Hippocampal formation (tissue), 2 donors: ENCODE measurements around the gene OR10D3.
A peak's percentile ranks its signal among the peaks of the same experiment; 100 is the strongest.
"Not testable (repeated sequence)": the region's sequence is repeated elsewhere in the genome, so short reads cannot be mapped to it uniquely, and the experiment has no call there.

ENCODE experiments used
- DNase-seq, 2 donors: peaks; one replicate each; lab custom pipeline; 2025; lab: John Stamatoyannopoulos, UW

OR10D3 gene, protein sequence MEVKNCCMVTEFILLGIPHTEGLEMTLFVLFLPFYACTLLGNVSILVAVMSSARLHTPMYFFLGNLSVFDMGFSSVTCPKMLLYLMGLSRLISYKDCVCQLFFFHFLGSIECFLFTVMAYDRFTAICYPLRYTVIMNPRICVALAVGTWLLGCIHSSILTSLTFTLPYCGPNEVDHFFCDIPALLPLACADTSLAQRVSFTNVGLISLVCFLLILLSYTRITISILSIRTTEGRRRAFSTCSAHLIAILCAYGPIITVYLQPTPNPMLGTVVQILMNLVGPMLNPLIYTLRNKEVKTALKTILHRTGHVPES

DNA sequence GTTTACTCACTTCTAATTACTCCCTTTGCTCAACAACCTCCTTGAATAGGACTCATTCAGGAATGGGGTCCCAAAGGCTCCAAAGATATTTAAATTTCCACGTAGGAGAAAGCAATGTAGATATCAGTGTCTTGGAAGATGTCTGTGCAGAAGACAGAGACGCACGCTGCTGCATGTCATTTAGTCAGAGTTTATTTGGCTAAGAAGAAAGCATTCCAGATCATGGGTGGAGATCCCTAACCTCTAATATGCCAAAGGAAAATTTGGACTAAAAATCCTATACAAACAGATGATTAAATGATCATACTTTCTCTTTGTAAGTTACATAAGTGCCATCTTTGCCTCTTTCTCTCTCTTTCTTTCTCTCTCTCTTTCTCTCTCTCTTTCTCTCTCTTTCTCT lies at the start of gene OR10D3:
OR10D3 (plus strand) TSS at position 278 of the 400 bp plus-strand sequence. CDS start 1,925 bp downstream, outside the sequence.
- DNase-seq = no peak

DNA sequence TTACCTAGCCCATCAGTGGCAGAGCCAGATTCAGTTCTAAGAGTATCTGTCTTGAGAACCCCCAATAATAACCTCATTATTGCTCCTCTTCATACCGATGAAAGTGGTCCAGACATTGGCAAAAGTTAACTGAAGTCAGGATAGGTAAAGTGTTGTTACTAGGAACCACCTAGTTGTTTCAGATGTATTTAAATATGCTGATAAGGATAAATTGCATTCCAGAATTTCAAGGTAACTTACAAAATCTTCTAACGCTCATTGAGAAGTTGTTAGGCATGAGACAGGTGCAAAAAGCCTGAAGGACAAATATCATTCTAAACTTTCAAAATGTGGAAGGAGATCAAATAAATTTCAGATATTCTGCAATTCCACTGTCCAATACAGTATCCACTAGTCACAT lies 40.1 kb upstream of the OR10D3 start:
- no peak for DNase-seq

DNA sequence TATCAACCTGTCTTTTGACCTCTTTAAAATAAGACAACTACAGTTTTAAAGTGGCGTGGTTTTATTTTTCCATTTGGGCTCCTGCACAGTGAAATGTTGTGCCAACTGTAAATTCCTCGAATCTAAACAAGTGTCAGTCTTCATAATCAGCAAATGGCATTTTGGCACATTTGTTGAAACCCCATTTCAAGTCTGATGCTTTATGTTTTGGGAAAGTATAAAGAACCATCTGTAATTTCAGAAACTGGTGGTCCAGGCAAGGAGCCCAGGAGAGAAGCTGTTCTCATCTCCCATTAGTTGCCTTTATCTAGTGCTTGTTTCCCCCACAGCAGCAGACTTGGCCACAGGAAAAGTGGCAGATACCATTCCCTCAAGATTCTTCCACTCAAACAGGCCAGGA lies 35.2 kb upstream of the OR10D3 start:
- DNase-seq = no peak

DNA sequence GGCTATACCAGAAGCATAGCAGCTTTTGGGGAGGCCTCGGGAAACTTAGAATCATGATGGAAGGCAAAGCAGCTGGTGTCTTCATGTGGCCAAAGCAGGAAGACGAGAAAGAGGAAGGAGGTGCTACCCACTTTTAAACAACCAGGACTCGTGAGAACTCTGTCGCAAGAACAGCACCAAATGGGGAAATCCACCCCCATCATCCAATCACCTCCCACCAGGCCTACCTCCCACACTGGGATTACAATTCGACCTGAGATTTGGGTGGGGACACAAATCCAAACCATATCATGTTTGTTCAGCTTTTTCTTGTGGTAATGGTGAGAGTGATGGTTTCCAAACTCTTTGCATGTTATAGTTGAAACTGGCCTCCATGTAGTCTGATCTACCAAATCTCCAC lies 32.5 kb upstream of the OR10D3 start:
- DNase-seq = no peak

DNA sequence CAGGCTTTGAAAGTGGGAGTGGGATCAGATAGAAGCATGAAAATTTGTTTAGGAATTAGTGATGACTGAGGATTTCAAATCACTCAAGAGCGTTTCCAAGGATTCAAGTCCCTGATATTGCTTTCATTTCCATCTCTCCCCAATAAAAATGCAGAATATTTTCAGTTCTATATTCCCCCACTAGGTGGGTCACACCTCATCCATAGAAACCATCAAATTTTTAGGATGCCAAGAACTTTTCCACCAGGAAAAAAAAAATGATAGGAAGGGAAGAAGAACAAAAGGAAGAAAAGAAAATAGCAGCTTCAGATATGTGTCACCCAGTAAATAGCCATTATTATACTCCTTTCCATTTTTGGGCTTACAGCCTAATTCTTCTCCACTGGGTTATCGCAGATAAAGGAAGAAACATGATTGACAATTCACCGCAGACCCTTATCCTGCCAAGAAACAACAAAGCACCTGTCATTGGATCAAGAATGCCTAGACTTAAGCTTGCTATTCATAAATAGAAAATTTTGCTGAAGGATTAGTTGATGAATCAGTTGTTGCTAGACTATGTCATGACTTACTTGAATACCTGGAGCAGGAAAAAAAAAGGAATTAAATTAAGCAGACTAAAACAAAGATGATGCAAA lies 30.3 kb upstream of the OR10D3 start:
- no peak for DNase-seq

DNA sequence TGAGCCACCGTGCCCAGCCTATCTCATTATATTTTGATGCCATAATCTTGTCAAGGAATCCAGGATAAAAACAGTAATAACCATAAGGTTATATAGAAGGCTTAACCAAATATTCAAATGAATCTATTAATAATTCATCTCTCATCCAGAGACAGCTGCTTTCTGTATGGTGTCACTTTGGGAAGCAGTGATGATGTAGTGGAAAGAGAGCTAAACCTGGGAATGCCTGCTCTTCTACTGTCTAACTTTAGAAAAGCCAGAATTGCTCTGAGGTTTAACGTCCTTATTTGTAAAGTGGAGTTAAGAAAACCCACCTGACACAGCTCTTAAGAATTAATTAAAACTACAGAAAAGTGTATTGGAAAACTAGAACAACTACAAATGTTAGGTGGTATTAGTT lies 29.3 kb upstream of the OR10D3 start:
- DNase-seq = no peak

DNA sequence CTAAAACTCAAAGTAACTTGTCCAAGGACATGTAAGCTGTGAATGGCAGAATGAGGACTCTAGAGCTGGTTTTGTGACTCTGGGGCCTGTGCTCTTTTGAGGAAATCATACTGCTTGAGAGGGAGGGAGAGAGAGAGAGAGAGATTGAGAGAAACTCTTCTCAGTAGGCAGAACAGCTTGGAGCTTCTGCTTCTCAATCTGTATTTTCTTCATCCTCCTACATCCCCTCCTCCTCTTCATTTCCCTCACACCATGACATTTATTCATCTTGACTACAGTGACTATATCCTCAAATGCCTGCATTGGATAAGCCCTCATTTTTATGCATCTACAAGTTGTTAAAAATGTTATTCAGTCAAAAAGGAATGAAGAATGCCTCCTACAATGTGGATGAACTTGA lies 23.7 kb upstream of the OR10D3 start:
- DNase-seq = no peak

DNA sequence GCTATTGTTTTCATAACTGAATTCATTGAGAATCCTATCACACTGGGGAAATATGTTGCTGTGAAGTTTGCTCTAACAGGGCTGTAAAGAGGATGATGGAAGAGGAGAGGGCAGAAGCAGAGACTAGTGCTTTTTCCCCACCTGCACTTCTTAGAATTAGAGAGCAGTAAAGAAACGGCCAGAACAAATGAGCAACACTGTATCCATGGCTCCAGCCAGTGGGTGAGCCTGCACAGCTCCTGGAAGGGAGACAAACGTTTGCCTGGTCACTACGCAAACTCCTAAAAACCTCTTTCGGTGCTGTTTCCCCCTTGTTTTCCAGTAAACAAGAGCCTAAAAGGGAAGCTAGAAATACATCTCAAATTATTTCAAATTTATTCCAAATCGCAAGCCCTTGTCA lies 22.2 kb upstream of the OR10D3 start:
- DNase-seq = no peak

DNA sequence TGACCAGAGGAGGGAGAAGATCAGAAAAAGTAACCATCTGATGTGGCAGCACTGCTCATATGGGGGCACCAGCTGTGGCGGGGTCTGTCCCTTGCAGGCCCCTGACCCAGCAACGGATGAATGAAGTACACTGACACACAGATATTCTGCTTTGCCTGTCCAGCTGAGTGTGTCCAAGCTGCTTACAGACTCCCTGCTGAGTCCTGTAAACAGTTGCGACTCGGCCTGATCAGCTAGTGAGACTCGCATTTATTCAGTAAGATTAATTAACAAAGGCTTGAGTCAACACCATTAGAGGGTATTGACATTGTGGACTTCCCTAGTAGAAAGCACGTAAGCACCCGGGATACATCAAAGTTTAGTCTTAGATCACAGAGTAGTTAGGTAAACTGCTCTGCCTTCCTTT lies 15.3 kb upstream of the OR10D3 start:
- no peak for DNase-seq

DNA sequence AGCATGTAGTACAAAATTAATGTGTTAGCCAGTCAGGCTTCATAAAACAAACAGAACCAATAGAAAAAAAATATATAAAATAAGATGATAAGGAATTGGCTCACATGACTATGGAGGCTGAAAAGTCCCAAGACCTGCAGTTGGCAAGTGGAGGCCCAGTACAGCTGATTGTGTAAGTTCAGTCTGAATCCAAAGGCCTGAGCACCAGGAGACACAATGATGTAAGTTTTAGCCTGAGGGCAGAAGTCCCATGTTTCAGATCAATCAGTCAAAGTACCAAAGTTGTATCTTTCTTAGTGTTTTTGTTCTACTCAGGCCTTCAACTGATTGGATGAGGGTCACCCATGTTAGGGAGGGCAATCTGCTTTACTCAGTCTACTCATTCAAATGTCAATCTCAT lies 14.3 kb upstream of the OR10D3 start:
- DNase-seq = no peak

DNA sequence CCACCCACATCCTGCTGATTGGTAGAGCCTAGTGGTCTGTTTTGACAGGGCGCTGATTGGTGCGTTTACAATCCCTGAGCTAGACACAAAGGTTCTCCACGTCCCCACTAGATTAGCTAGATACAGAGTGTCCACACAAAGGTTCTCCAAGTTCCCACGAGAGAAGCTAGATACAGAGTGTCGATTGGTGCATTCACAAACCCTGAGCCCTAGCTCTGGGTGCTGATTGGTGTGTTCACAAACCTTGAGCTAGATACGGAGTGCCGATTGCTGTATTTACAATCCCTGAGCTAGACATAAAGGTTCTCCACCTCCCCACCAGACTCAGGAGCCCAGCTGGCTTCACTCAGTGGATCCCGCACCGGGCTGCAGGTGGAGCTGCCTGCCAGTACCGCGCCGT lies 12.8 kb upstream of the OR10D3 start:
- not testable (repeated sequence) for DNase-seq

DNA sequence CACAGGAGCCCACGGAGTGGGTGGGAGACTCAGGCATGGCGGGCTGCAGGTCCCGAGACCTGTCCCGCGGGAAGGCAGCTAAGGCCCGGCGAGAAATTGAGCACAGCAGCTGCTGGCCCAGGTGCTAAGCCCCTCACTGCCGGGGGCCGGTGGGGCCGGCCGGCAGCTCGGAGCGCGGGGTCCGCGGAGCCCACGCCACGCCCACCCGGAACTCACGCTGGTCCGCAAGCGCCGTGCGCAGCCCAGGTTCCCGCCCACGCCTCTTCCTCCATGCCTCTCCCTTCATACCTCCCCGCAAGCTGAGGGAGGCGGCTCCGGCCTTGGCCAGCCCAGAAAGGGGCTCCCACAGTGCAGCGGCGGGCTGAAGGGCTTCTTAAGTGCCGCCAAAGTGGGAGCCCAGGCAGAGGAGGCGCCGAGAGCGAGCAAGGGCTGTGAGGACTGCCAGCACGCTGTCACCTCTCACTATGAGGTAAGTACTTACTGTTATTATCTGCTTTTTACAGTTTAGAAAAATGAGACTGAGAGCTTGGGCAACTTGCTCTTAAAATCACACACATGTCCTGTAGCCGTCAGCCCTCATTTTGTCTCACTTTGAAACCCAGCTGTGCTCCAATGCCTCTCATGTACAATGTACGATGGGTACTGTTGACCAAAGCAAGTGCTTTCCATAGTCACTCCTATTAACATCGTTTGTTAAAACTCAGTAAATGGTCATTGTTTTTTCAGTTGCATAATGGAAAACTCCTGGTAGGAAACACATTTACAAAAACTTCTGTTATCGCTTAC lies 12.2 kb upstream of the OR10D3 start:
- no peak for DNase-seq

DNA sequence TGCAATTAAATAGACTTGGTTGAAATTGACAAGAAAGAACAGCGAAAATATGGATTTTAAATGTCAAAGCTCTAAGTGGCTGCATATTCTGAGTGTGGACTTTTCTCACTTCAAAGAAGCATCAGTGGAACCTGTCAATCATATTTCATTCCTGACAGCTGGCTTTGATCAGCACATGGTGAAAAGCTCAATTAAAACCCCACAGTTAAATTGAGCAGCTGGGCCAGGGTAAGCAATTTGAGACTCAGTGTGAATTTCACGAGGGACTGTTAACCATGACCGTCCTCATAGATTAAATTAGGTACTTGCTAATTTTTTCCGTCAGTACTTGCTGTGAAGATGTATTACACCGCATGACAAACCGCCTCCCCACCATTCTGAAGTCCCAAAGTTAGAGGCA lies 11.0 kb upstream of the OR10D3 start:
- no peak for DNase-seq

DNA sequence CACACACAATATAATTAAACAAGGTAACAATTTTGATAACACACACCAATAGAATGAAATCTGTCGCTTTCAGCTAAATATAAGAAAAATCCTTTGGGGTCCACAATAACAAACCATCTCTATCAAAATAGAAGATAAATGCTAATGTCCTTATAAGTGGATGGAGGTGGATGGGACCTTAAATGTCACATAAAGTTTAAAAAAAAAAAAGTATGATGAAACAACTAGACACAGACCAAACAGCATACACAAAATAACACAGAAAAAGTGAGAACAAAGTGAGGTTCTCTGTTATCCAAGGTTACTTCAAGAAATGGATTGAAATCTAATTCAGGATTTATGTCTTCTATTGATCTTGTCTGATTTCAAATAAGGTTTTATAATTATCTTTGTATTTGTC lies 10.5 kb upstream of the OR10D3 start:
- DNase-seq = no peak

DNA sequence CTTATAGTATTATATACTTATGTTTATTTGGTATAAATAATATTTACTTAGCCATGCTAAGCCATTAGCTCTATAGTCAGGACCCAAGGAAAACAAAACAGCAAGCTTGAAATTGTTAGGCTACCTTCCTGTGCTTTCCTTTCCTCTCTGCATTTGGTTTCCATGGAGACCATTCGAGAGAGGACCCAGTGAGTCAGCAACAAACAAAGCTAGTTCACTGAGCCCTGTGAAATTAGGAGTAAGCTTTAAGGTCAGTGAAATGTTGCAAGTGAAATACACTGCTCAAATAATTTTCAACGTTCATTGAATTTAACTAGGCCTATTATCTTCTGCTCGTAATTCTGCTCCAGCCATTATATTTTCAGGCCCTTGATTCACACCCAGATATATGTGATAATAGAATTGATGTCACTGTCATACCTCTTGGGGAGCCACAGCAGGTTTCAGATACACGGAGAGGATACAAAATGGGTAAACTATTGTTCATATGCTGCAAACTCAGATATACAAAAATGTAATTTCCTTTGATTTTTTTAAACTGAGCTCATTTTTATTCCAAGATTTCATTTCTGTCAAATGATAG lies 9.1 kb upstream of the OR10D3 start:
- peak in 1 of 2 donors; percentile 51 for DNase-seq

DNA sequence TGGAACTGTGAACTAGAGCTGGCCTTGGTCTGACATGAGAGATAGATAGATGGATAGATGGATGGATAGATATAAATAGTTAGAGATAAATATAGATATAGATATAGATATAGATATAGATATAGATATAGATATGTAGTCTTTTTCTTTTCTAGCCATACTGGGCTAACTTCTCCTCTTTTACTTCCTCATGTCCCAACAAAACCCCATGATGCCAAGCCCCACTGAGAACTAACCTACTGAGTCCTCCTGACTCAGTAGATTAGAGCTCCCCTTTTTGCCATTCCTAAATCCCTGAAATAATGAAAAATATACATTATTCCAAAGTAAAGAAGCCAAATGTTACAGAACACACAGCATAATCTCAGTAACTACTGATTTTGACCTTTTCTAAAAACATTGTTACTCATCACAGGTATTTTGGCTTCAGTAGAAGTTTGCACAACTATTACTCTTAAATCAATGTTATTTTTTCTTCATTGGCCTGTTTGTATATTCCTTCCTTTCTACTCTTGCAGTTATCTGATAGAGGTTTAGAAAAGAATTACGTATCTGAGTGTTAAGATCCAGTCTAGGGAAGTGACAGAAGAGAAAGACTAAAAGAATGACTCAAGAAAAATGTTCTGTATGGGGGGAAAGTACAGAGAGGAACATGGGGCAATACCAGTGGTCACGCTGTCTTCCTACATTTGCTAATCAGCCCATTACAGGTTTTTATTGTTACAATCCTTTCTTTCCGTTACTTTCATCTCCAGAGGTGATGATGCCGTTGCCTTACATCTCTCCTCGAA lies 6.0 kb upstream of the OR10D3 start:
- no peak for DNase-seq

DNA sequence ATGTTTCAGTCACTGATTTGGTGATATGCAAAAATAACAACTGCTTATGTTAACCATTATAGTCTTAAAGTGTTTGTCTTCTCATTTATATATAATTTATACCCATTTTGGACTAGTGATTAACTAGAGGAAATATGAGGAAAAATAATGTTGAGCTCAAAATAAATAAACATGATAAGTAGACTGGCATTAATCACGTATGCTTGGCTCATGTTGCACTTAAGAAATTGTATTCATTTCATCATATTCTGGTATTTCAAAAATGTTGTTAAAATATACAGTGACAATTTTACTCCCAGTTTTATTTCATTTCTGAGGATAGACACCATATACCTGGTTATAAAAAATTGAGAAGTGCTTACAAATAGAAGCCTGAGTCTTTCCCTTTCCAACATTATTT lies 3.8 kb upstream of the OR10D3 start:
- no peak for DNase-seq

DNA sequence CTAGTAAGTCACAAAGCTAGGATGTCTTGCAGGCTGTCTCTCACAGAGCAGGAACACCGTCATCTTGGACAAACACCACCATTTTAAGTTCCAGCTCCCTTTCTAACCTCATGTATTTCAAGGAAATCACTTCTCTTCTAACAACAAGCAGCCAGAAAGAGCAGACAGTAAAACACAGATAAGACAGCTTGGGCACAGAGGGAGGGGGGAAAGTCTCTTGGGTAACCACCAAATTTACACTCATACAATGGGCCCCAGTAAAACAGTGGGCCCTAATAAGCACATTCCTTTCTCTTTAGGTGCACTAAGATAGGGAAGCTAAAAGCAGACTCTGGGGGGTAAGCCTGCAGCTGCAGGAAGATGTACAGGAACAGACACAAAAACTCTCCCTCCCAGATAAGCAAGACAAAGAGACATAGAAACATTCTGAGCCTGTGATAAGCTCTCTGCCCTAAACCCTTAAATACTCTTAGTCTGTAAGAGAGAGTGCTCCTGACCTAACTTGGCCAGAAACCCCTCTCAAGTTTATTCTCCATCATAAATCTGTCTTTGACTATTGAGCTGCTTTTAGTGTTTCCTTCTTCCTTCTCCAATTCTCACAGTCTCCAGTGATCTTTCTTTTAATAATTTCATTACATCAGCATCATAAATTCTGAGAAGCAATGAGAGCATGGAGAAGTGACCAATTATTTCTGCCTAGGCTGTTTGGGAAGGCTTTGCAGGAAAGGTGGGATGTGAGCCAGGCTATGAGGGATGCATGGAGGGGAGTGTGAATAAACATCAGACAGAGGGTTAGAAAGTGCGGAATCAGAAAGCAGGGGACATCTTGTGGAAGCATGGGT lies 7.4 kb downstream of the OR10D3 start:
- no peak for DNase-seq

DNA sequence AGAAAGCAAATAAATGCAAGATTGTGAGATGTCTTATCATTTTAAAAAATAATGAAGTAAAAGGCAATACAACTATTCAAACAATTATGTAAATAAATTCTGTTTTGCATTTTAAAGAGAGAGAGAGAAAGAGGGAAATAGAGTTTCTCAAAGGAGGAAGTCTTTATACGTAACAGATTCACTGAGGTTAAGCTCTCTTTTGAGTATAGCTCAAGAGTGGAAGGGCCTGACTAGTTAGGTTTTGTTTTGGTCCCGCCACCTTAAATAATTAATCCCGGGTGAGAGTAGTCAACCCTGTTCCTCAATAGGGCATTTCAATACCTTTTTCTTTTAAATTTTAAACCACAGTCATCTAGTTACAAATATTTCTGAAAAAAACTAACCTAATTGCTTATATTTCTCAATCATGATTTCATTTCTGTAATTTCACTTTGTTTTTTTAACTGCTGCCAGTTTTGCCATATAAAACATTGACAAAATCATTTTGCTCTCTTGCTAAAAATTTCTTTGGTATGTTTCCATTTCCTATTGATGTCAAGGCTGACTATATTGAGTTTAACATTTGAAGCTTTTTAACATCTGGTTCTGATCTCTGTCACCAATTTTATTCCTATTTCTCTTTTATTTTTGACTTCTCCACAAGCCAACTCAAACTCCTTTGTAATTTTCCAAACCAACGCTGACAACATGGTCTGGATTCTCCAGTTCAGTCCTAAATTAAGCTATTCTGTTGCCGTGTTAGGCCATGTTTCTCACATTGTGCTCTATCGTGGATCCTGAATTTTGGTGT lies 10.3 kb downstream of the OR10D3 start:
- DNase-seq = no peak
